CD8-positive, alpha-beta memory T cell (primary cell): ENCODE data around the gene HERC2. TPM values are rescaled to one million over a fixed set of nuclear protein-coding genes. Genes with fewer than 3 reads are reported as not detected.
"Not testable (repeated sequence)": the region's sequence is repeated elsewhere in the genome, so short reads cannot be mapped to it uniquely, and the experiment has no call there.

Experiments
- CTCF ChIA-PET: fragments of 350-600 bp; sonication (Branson Sonifier 250); formaldehyde crosslinking; loops from one replicate; lab custom pipeline; 2021; ENCODE audit warnings: antibody characterized with exemption; lab: Charles Lee
- POLR2A ChIA-PET: fragments of 350-600 bp; sonication (Branson Sonifier 250); formaldehyde crosslinking; loops from one replicate; lab custom pipeline; 2021; ENCODE audit warnings: antibody characterized with exemption; lab: Charles Lee
- DNase-seq, 5 donors: peaks; one replicate each; pipeline versions ENCODE4 v3.0.0 to v3.0.0-alpha.2; 2020 to 2022; ENCODE audit warnings: mixed read lengths in 1 of 5
- H3K27ac ChIP-seq: one replicate; pipeline ENCODE4 v1.7.0; 2013; ENCODE audit warnings: low read depth, mild to moderate bottlenecking, low read length, moderate library complexity
- H3K27me3 ChIP-seq: 2 replicates; pipeline ENCODE4 v1.7.0; 2013; ENCODE audit warnings: low read length, mild to moderate bottlenecking; ENCODE audit not compliant: insufficient read depth, poor library complexity, severe bottlenecking
- H3K36me3 ChIP-seq: 2 replicates; pipeline ENCODE4 v1.7.0; 2013; ENCODE audit warnings: mild to moderate bottlenecking, low read length, moderate library complexity; ENCODE audit not compliant: insufficient read depth
- H3K4me1 ChIP-seq: 2 replicates; pipeline ENCODE4 v1.7.0; 2013; ENCODE audit warnings: mild to moderate bottlenecking, low read length, moderate library complexity; ENCODE audit not compliant: insufficient read depth
- H3K4me3 ChIP-seq: 2 replicates; pipeline ENCODE4 v1.7.0; 2013; ENCODE audit warnings: mild to moderate bottlenecking, low read length
- H3K9me3 ChIP-seq: 2 replicates; pipeline ENCODE4 v1.7.0; 2013; ENCODE audit warnings: mild to moderate bottlenecking, low read length
- H3K27ac Mint-ChIP-seq, 8 donors: one replicate each; pipeline ENCODE4 v1.8.0; 2020 to 2021; ENCODE audit warnings: mixed read lengths in 8 of 8, mild to moderate bottlenecking in 6 of 8, inconsistent platforms in 3 of 8, moderate library complexity in 3 of 8
- H3K27me3 Mint-ChIP-seq, 2 donors: one replicate each; pipeline ENCODE4 v1.8.0; 2020 to 2021; ENCODE audit warnings: mixed read lengths in 2 of 2, mild to moderate bottlenecking in 1 of 2, moderate library complexity in 1 of 2
- H3K36me3 Mint-ChIP-seq, 3 donors: one replicate each; pipeline ENCODE4 v1.8.0; 2020 to 2021; ENCODE audit warnings: mixed read lengths in 3 of 3, inconsistent platforms in 1 of 3, mild to moderate bottlenecking in 1 of 3
- H3K4me1 Mint-ChIP-seq, 3 donors: one replicate each; pipeline ENCODE4 v1.8.0; 2020 to 2021; ENCODE audit warnings: mixed read lengths in 3 of 3, inconsistent platforms in 1 of 3, mild to moderate bottlenecking in 1 of 3
- H3K4me3 Mint-ChIP-seq, 7 donors: one replicate each; pipeline ENCODE4 v1.8.0; 2020 to 2021; ENCODE audit warnings: mixed read lengths in 7 of 7, mild to moderate bottlenecking in 6 of 7, moderate library complexity in 4 of 7, inconsistent platforms in 2 of 7
- H3K9me3 Mint-ChIP-seq, 5 donors: one replicate each; pipeline ENCODE4 v1.8.0; 2020 to 2022; ENCODE audit warnings: mixed read lengths in 5 of 5, mild to moderate bottlenecking in 3 of 5, moderate library complexity in 2 of 5, inconsistent platforms in 1 of 5
- polyA plus RNA-seq: library from polyadenylated mRNA; unstranded; fragments of 300-500 nt; fragmentation: Illumina TruSeq; gene quantifications from one replicate; pipeline ENCODE4 v1.2.3, GENCODE V29; 2021
- total RNA-seq, 2 experiments: library from RNA; stranded (reverse); gene quantifications; one replicate each; pipeline ENCODE4 v1.2.3, GENCODE V29; 2021

HERC2 gene
- total and polyA plus RNA-seq, 3 experiments from 2014 or later = 10.1 to 37.3 (median 31.0) TPM

- CTCF ChIA-PET = no interaction called here
- H3K36me3 Mint-ChIP-seq = peaks cover 3 to 66% (median 21%) of the 10 kb centered on the region in 3 donors
- H3K9me3 ChIP-seq = no peaks in the 10 kb centered on the region
- POLR2A ChIA-PET = no interaction called here
- H3K4me1 Mint-ChIP-seq = peaks cover 3 to 9% (median 3%) of the 10 kb centered on the region in 3 donors
- no peak for DNase-seq
- no peak overlapping the region for H3K4me3 ChIP-seq
- H3K27ac Mint-ChIP-seq = peak overlapping the region in 1 of 8 donors; percentile 60
- H3K9me3 Mint-ChIP-seq = no peaks in the 10 kb centered on the region
- no peaks in the 10 kb centered on the region for H3K4me1 ChIP-seq
- H3K27me3 Mint-ChIP-seq = no peaks in the 10 kb centered on the region
- no peak overlapping the region for H3K4me3 Mint-ChIP-seq
- H3K27ac ChIP-seq = no peak overlapping the region
- no peaks in the 10 kb centered on the region for H3K27me3 ChIP-seq
- peaks cover 18% of the 10 kb centered on the region for H3K36me3 ChIP-seq
Measured at GRCh38 chr15:28122038-28122949, 199.7 kb downstream of the HERC2 start.

GRCh38 chr15:28121577-28121976, 200.4 kb downstream of the HERC2 start:
- H3K4me3 ChIP-seq, H3K27me3 ChIP-seq, H3K4me3 Mint-ChIP-seq, H3K27ac ChIP-seq, H3K4me1 ChIP-seq, CTCF ChIA-PET, H3K9me3 ChIP-seq, H3K9me3 Mint-ChIP-seq, H3K4me1 Mint-ChIP-seq, POLR2A ChIA-PET, DNase-seq, H3K27me3 Mint-ChIP-seq: not testable (repeated sequence)
- H3K36me3 ChIP-seq = peaks cover 18% of the 10 kb centered on the region
- Mint-ChIP-seq H3K36me3 (peaks cover 3 to 69% (median 21%) of the 10 kb centered on the region in 3 donors), H3K27ac (peak overlapping the region in 1 of 8 donors; percentile 19)

- peaks cover 8 to 80% (median 27%) of the 10 kb centered on the region in 3 donors for H3K36me3 Mint-ChIP-seq
- H3K27ac Mint-ChIP-seq = no peak overlapping the region
- DNase-seq = no peak
- H3K9me3 Mint-ChIP-seq = no peaks in the 10 kb centered on the region
- H3K4me3 ChIP-seq = no peak overlapping the region
- H3K27me3 Mint-ChIP-seq = no peaks in the 10 kb centered on the region
- H3K27me3 ChIP-seq = no peaks in the 10 kb centered on the region
- ChIA-PET POLR2A (no interaction called here), CTCF (no interaction called here)
- no peak overlapping the region for H3K27ac ChIP-seq
- peaks cover 23% of the 10 kb centered on the region for H3K36me3 ChIP-seq
- no peak overlapping the region for H3K4me3 Mint-ChIP-seq
- peaks cover 0 to 5% (median 2%) of the 10 kb centered on the region in 3 donors for H3K4me1 Mint-ChIP-seq
- no peaks in the 10 kb centered on the region for H3K9me3 ChIP-seq
- no peaks in the 10 kb centered on the region for H3K4me1 ChIP-seq
Measured at GRCh38 chr15:28120359-28120640, 201.7 kb downstream of the HERC2 start.

- Histone ChIP-seq H3K4me1 (no peaks in the 10 kb centered on the region), H3K9me3 (no peaks in the 10 kb centered on the region), H3K36me3 (peaks cover 26% of the 10 kb centered on the region), H3K27ac (no peak overlapping the region), H3K4me3 (no peak overlapping the region), H3K27me3 (no peaks in the 10 kb centered on the region)
- Mint-ChIP-seq H3K27ac (no peak overlapping the region), H3K27me3 (no peaks in the 10 kb centered on the region), H3K9me3 (no peaks in the 10 kb centered on the region), H3K4me3 (no peak overlapping the region), H3K4me1 (peaks cover 0 to 4% (median under 1%) of the 10 kb centered on the region in 3 donors), H3K36me3 (peaks cover 14 to 84% (median 26%) of the 10 kb centered on the region in 3 donors)
- POLR2A ChIA-PET = no interaction called here
- no peak for DNase-seq
- CTCF ChIA-PET = no interaction called here
Measured at GRCh38 chr15:28118531-28118930, 203.4 kb downstream of the HERC2 start.

GRCh38 chr15:28118083-28118482, 203.9 kb downstream of the HERC2 start:
- H3K27me3 Mint-ChIP-seq = no peaks in the 10 kb centered on the region
- Histone ChIP-seq H3K4me3 (no peak overlapping the region), H3K4me1 (no peaks in the 10 kb centered on the region), H3K36me3 (peaks cover 26% of the 10 kb centered on the region), H3K9me3 (no peaks in the 10 kb centered on the region), H3K27me3 (no peaks in the 10 kb centered on the region), H3K27ac (no peak overlapping the region)
- CTCF ChIA-PET = no interaction called here
- no peak overlapping the region for H3K4me3 Mint-ChIP-seq
- H3K4me1 Mint-ChIP-seq = no peaks in the 10 kb centered on the region
- H3K36me3 Mint-ChIP-seq = peaks cover 14 to 84% (median 24%) of the 10 kb centered on the region in 3 donors
- no peak for DNase-seq
- POLR2A ChIA-PET = no interaction called here
- no peaks in the 10 kb centered on the region for H3K9me3 Mint-ChIP-seq
- H3K27ac Mint-ChIP-seq = peak overlapping the region in 1 of 8 donors; percentile 60

- H3K4me3 Mint-ChIP-seq = no peak overlapping the region
- peak overlapping the region in 2 of 8 donors; percentile 33 to 60 for H3K27ac Mint-ChIP-seq
- Histone ChIP-seq H3K27me3 (no peaks in the 10 kb centered on the region), H3K27ac (no peak overlapping the region), H3K4me1 (no peaks in the 10 kb centered on the region), H3K4me3 (no peak overlapping the region), H3K9me3 (no peaks in the 10 kb centered on the region), H3K36me3 (peaks cover 32% of the 10 kb centered on the region)
- no peaks in the 10 kb centered on the region for H3K9me3 Mint-ChIP-seq
- no peaks in the 10 kb centered on the region for H3K27me3 Mint-ChIP-seq
- POLR2A ChIA-PET = no interaction called here
- peaks cover 15 to 85% (median 21%) of the 10 kb centered on the region in 3 donors for H3K36me3 Mint-ChIP-seq
- no peaks in the 10 kb centered on the region for H3K4me1 Mint-ChIP-seq
- CTCF ChIA-PET = no interaction called here
- no peak for DNase-seq
Measured at GRCh38 chr15:28117432-28117990, 204.5 kb downstream of the HERC2 start.

GRCh38 chr15:28116521-28117431, 205.2 kb downstream of the HERC2 start:
- Histone ChIP-seq H3K27me3 (no peaks in the 10 kb centered on the region), H3K4me1 (no peaks in the 10 kb centered on the region), H3K27ac (no peak overlapping the region), H3K4me3 (no peak overlapping the region), H3K36me3 (peaks cover 39% of the 10 kb centered on the region), H3K9me3 (no peaks in the 10 kb centered on the region)
- no peak overlapping the region for H3K4me3 Mint-ChIP-seq
- no peak for DNase-seq
- H3K4me1 Mint-ChIP-seq = no peaks in the 10 kb centered on the region
- peaks cover 23 to 86% (median 26%) of the 10 kb centered on the region in 3 donors for H3K36me3 Mint-ChIP-seq
- no peaks in the 10 kb centered on the region for H3K27me3 Mint-ChIP-seq
- no peak overlapping the region for H3K27ac Mint-ChIP-seq
- no peaks in the 10 kb centered on the region for H3K9me3 Mint-ChIP-seq
- CTCF ChIA-PET = no interaction called here
- POLR2A ChIA-PET = no interaction called here

- H3K4me1 ChIP-seq = no peaks in the 10 kb centered on the region
- H3K9me3 Mint-ChIP-seq = no peaks in the 10 kb centered on the region
- no peak for DNase-seq
- H3K36me3 ChIP-seq = peaks cover 43% of the 10 kb centered on the region
- H3K27ac ChIP-seq = no peak overlapping the region
- no peak overlapping the region for H3K4me3 Mint-ChIP-seq
- no peaks in the 10 kb centered on the region for H3K27me3 ChIP-seq
- no peak overlapping the region for H3K4me3 ChIP-seq
- no peaks in the 10 kb centered on the region for H3K9me3 ChIP-seq
- no peak overlapping the region for H3K27ac Mint-ChIP-seq
- no peaks in the 10 kb centered on the region for H3K4me1 Mint-ChIP-seq
- H3K27me3 Mint-ChIP-seq = no peaks in the 10 kb centered on the region
- CTCF ChIA-PET = no interaction called here
- peaks cover 25 to 86% (median 28%) of the 10 kb centered on the region in 3 donors for H3K36me3 Mint-ChIP-seq
- POLR2A ChIA-PET = no interaction called here
Measured at GRCh38 chr15:28115871-28116270, 206.1 kb downstream of the HERC2 start.
